Amniotic stem cell (primary cell): ENCODE measurements around the gene PTBP1.

ENCODE experiments used
- DNase-seq: peaks from one replicate; lab custom pipeline; 2025; lab: John Stamatoyannopoulos, UW

PTBP1 gene

DNA sequence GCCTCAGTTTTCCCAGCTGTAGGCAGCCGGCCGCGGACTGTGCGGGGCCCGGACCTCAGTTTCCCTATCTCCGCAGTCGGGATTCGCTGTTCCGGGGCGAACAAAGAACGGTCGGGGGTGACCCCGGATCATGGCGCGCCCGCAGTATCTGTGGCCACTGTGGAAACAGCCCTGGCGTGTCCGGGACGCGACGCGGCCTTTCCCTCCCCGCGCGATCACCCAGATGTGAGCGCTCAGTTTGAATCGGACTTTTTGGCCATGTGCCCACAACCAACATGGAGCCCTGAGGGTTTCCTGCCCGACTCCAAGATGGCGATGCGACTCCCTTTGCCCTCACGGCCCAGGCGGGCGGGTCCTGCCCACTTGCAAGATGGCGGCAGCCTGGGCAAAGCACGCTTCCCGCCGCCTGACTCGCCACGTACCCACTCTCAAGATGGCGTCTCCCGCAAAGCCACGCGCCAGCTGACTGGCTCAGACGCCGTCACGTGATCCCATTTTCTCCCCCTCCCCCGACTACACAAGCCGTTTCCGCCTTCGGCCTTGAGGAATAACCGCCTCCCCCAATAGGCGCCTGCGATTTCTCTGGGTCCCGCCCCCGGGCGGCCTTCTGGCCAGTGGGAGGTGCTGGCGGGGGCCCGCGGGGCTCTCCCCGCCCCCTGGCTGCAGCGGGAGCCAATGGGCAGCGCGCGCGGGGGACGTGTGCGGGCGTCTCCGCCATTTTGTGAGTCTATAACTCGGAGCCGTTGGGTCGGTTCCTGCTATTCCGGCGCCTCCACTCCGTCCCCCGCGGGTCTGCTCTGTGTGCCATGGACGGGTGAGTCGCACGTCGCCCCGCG is at the start of gene PTBP1:
TSS of gene PTBP1 (plus strand) at position 761 of the 836 bp plus-strand sequence. CDS start at position 807, 46 bp downstream.
- peak; percentile 99 for DNase-seq

DNA sequence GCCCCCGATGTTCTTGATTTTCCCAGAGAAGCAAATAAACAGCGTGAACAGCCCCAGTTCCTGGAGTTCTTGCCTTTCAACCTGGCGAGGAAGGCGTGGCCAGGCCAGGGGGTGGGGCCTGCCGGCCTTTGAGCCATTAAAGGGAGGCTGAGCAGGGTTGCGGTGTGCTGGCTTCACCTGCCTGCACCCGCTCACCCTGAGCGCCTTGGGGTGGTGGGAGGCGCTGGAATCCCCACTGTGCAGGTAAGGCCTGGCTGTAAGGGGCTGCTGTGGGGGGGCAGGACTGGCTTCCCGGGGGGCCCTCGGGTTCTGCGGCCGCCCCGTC is 49.0 kb upstream of the PTBP1 start:
- DNase-seq = no peak

DNA sequence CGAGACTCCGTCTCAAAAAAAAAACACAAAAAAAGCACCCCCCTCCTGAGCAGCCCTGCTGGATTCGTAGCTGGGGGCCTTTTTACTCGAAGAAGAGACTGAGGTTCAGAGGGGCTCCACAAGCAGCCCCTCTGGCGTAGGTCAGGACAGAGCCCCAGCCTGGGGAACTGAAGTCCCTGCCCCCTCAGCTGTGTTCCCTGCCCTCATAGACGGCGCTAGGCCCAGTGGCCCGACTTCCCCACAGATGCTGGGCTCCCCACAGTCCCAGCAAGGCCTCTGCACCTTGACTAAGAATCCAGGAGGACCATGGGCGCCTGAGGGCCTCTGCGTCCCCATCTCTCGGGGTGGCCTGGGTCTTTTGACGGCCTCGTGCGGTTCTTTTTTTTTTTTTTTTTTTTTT is 47.4 kb upstream of the PTBP1 start:
- no peak for DNase-seq

DNA sequence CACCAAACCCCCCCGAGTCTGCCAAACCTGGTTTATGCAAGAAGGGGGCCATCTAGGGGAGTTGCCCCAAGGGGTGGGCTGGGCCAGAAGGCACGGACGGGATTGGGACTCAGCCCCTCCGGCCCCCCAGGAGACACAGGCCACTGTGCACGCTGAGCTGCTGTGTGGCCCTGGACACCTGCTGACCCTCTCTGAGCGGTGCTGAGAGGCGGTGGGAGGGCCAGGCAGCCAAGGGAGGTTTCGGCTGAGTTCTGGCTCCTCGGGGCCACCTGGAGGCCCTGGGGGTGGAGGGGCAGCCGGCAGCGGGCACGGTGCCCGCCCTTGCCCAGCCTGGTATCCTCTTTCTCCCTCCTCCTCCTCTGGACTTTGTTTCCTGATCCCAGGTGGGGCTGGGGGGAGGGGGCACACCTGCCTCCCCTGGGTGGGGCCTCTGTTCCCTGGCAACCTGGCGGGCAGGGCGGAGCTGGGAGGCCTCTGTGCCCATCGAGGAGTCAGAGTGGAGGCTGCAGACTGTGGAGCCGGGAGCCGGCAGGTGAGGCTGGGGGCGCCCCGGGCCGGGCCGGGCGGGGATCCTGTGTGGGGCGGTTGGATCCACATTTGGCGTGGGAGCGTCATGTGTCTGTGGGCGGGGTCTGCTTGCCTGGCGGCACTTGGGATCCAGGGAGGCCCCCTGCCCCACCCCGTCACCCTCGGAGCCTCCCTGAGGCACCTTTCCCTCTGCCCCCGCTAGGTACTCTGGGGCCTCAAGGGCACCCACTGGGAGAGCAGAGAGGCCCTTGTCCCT is 46.4 kb upstream of the PTBP1 start, which contains the start of gene MISP:
TSS of gene MISP (plus strand) at position 473 of the 784 bp plus-strand sequence. CDS start 5,835 bp downstream, outside the sequence.
- no peak for DNase-seq

DNA sequence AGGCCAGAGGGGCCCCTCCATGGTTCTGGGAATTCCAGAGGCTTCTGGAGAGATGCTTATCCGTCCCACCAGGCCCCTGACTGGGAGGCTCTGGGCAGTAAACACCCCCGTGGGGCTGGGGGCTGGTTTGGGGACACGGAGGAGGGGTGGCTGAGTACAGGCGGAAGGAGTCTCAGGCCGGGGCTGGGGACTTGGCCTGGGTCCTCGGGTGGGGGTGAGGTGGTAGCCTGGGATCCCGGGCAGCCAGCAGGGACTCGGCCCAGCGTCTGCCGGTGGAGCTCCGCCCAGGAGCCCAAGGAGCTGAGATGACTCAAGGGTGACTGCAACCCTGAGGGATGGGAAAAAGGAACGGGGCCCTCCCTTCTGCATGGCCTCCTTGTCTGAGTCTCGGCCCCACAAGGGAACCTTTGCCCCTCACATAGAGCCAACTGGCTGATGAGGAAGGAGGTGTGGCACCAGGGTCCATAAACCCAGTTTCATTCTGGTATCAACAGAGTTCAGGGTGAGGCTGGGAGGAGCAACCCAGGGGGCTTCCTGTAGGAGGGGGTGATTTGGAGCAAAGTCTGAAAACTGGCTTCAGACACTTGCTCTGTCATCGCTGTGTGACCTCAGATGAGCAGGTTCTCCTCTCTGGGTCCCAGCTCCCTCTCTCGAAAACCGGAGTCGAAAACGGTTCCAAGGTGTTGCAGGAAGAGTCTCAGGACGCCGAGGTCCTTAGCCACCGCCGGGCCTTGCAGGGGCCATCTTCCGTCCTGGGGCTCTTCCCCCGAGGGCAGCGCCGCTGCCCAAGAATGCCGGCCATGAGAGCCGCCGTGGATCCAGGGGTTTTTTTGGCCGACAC is 45.5 kb upstream of the PTBP1 start:
- DNase-seq = peak; percentile 52

DNA sequence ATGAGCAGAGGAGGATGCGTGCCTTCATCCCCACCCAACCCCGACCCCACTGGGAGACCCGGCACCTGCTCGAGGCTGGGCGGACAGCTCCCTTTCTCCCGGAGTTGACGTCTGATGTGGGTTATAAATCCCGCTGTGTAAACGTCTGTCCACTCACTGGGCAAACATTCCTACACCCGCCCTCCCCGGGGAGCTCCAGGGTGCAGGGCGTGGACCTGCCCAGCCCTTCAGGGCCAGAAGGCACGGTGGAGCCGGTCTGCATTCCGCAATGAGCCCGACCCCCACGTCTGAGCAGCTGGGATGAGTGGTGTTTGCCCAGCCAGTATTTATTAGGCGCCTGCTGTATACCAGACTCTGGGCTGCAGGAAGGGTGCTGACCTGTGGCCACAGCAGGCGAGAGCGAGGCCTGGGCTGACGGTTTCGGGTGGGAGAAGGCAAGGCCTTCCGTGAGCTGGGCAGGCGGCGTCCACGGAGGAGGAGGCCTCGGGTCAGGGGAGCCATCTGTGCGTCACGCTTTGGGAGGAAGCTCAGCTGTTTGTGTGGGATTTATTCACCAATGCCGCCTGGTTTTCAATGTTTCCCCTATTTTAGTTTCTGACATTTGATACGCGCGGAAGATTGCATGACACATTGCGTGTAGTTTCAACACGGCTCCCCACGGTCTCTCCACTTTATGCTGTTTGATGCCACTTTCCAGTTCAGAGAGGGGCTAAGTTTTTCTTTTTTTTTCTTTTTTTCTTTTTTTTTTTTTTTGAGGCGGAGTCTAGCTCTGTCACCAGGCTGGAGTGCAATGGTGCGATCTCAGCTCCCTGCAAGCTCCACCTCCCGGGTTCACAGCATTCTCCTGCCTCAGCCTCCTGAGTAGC is 44.4 kb upstream of the PTBP1 start:
- DNase-seq = peak; percentile 47

DNA sequence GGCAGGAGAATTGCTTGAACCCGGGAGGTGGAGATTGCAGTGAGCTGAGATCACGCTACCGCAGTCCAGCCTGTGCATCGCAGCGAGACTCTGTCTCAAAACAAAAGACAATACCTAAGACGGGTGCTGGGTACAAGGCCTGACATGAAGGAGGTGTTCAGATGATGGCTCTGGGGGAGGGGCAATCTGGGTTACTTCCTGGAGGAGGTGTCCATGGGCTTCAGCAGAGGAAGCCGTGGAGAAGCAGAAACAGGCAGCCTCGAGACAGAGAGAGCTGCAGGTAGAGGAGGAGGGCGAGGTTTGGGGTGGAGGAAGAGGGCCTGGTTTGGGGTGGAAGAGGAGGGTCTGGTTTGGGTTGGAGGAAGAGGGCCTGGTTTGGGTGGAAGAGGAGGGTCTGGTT is 42.7 kb upstream of the PTBP1 start:
- DNase-seq = no peak

DNA sequence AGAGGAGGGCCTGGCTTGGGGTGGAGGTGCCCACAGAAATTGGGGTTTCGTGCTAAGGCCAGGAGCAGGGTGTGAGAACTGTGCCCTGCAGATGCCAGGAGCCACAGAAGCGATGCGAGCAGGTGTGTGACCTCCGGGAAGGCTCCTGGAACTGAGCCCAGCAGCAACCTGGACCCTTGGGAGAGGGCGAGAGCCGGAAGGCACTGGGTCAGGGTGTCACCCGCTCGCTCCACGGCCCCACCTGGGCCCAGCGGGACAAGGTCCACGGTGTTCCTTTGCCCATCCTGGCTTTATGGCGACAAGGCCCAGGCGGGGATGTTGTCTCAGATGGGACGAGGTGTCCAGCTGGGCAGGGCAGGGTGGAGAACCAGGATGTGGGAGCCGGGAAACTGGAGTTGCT is 42.2 kb upstream of the PTBP1 start:
- DNase-seq = no peak

DNA sequence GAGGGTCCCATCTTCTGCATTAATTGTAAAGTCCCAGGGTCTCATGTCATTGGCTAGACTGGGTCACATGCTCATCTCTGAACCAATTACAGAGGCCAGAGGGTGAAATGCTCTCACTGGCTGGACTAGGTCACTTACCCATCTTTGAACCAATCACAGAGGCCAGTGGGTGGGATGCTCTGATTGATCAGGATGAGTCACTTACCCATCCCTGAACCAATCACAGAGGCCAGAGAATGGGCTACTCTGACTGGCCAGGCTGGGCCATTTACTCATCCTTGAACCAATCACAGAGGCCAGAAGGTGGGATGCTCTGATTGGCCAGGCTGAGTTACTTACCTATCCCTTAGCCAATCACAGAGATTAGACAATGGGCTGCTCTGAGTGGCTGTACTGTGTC is 41.0 kb upstream of the PTBP1 start:
- no peak for DNase-seq

DNA sequence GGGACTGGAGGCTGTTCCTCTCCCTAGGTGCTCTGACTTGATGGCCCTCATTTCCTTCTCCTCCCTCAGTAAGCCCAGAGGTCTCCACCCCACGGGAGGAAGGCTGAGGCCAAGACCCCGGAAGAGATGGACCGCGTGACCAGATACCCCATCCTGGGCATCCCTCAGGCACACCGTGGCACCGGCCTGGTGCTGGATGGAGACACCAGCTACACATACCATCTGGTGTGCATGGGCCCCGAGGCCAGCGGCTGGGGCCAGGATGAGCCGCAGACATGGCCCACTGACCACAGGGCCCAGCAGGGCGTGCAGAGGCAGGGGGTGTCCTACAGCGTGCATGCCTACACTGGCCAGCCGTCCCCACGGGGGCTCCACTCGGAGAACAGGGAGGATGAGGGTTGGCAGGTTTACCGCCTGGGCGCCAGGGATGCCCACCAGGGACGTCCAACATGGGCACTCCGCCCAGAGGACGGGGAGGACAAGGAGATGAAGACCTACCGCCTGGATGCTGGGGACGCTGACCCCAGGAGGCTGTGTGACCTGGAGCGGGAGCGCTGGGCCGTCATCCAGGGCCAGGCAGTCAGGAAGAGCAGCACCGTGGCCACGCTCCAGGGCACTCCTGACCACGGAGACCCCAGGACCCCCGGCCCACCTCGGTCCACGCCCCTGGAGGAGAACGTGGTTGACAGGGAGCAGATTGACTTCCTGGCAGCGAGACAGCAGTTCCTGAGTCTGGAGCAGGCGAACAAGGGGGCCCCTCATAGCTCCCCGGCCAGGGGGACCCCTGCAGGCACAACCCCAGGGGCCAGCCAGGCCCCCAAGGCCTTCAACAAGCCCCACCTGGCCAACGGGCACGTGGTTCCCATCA is 40.2 kb upstream of the PTBP1 start:
- DNase-seq = no peak

DNA sequence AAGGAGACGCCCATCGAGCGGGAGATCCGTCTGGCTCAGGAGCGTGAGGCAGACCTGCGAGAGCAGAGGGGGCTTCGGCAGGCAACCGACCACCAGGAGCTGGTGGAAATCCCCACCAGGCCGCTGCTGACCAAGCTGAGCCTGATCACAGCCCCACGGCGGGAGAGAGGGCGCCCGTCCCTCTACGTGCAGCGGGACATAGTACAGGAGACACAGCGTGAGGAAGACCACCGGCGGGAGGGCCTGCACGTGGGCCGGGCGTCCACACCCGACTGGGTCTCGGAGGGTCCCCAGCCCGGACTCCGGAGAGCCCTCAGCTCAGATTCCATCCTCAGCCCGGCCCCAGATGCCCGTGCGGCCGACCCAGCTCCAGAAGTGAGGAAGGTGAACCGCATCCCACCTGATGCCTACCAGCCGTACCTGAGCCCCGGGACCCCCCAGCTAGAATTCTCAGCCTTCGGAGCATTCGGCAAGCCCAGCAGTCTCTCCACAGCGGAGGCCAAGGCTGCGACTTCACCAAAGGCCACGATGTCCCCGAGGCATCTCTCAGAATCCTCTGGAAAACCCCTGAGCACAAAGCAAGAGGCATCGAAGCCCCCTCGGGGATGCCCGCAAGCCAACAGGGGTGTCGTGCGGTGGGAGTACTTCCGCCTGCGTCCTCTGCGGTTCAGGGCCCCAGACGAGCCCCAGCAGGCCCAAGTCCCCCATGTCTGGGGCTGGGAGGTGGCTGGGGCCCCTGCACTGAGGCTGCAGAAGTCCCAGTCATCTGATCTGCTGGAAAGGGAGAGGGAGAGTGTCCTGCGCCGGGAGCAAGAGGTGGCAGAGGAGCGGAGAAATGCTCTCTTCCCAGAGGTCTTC is 39.2 kb upstream of the PTBP1 start:
- DNase-seq = no peak

DNA sequence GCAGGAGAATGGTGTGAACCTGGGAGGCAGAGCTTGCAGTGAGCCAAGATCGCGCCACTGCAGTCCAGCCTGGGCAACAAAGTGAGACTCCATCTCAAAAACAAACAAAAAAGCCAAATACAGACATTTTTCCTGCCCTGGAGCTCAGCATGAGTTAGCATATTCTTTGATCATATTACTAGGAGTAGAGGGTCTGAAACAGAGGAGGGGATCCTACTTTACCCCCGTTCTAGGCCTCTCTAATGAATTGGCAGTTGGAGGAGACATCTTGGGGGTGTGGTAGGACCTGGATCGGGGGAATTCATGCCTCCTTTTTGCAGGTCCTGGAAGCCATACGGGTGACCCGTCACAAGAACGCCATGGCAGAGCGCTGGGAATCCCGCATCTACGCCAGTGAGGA is 34.1 kb upstream of the PTBP1 start:
- no peak for DNase-seq

DNA sequence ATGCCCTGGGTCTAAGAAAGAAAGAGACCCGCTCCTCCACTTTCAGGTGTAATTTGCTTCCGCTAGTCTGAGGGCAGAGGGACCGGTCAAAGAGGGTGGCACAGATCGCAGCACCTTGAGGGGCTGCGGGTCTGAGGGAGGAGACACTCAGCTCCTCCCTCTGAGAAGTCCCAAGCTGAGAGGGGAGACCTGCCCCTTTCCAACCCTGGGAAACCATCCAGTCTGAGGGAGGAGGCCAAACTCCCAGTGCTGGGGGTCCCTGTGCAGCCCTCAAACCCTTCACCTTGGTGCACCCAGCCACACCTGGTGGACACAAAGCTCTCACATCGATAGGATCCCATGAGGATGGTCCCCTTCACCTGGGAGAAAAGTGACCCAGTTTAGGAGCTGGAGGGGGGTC is 33.4 kb upstream of the PTBP1 start:
- DNase-seq = no peak

DNA sequence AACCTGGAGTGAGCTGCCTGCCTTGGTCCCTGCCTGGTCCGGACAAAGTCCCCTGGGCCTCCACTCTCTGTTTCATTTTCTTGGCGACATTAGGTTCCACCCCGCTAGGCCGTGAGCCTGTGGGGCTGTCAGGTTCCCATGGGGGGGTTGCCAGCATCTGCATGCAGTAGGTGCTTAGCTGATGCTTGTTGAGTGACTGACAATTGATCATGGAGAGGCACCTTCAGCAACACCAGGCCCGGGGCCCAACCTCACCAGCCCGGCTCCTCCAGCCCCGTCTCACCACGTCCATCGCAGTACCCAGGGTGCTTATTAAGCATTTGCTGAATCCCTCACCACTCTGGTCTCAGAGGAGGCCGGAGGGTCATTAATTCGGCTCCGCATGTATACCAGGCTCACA is 33.0 kb upstream of the PTBP1 start:
- no peak for DNase-seq

DNA sequence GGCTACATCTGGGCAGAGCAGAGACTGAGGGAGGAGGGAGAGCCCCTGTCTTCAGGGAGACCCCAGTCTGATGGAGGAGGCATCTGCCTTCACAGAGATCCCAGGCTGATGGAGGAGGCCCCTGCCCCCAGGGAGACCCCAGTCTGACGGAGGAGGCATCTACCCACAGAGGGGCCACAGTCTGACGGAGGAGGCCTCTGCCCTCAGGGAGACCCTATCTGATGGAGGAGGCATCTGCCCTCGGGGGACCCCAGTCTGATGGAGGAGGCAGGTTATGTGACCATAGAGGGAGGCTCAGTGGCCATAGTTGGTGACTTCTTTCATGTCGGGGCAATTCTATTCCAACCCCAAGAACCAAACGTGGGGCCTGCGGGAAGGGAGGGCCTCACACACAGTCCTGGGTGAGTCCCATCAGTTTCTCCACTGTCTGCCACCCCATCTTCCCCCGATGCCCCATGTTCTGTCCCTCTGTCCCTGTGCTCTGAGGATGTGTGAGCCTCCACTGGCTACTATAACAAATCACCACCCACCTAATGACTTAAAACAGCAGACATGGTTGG is 32.0 kb upstream of the PTBP1 start:
- DNase-seq = no peak

DNA sequence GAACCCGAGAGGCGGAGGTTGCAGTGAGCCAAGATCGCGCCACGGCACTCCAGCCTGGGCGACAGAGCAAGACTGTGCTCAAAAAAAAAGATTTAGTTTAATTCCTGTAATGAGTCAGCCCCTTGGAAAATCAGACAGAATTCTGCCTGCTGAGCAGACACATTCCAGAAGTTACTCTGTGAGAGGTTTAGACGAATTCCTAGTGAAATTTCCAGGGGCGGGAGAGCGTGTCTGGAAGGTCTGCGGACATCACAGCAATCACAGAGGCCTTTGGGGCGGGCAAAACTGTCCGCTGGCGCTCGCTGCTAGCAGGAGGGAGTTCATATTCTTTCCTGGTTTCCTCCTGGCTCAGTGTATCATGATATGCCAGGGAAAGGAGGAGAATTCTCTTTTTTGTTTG is 28.8 kb upstream of the PTBP1 start:
- DNase-seq = peak; percentile 83

DNA sequence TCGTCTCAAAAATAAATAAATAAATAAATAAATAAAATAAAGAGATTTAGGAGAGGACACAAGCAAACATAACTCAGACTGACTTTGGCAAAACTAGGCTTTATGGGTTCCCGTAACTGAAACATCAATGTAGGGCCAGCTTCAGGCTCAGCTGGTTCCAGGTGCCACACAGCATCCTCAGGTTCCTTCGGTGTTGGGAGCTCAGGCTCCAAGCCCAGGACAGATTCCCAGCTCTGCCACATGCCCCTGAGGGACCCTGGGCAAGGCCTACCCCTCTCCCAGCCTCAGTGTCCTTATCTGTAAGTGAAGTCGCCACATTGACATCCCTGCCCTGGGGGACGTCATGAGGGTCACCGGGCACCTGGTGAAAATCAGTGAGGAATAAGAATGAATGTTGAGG is 27.6 kb upstream of the PTBP1 start:
- no peak for DNase-seq

DNA sequence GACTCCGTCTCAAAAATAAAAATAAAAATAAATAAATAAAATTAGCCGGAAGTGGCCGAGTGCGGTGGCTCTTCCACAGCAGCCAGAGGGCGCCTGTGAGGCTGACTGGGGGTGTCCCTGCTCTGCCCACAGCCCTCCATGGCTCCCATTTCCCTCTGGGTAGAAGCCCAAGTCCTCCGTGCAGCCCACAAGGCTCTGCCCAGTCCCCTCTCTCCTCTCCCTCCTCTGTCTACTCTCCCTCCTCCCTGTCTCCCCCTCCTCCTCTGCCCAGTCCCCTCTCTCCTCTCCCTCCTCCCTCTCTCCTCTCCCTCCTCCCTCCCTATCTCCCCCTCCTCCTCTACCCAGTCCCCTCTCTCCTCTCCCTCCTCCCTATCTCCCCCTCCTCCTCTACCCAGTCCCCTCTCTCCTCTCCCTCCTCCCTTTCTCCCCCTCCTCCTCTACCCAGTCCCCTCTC is 25.9 kb upstream of the PTBP1 start:
- no peak for DNase-seq

DNA sequence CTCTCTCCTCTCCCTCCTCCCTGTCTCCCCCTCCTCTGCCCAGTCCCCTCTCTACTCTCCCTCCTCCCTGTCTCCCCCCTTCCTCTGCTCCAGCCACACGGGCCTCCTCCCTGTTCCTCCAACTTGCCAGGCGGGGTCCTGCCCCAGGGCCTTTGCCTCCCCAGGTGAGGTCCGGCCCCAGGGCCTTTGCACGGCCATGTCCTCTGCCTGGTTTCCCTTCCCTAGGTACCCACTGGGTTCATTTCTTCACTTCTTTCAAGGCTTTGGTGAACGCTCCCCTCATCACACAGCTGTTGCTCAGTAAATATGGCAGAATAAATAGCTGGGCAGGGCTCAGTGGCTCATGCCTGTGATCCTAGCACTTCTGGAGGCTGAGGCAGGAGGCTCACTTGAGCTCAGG is 25.2 kb upstream of the PTBP1 start:
- no peak for DNase-seq
